OCI-LY1 (cell line): ENCODE data around the gene MAPK10.

Source experiments
- CTCF ChIP-seq: fragments of 200-600 bp; sonication (generic), shearing (Covaris generic); IDR thresholded peaks from 2 replicates; pipeline ENCODE4 v1.5.1; 2017; ENCODE audit warnings: mild to moderate bottlenecking, antibody characterized with exemption, low read length, moderate library complexity, mixed read lengths
- EZH2 ChIP-seq: fragments of 200-600 bp; sonication (generic), shearing (Covaris generic); IDR thresholded peaks from 2 replicates; pipeline ENCODE4 v1.8.0; 2017; ENCODE audit warnings: borderline replicate concordance, mixed run types, mild to moderate bottlenecking, antibody characterized with exemption, low read length, moderate library complexity, mixed read lengths

DNA sequence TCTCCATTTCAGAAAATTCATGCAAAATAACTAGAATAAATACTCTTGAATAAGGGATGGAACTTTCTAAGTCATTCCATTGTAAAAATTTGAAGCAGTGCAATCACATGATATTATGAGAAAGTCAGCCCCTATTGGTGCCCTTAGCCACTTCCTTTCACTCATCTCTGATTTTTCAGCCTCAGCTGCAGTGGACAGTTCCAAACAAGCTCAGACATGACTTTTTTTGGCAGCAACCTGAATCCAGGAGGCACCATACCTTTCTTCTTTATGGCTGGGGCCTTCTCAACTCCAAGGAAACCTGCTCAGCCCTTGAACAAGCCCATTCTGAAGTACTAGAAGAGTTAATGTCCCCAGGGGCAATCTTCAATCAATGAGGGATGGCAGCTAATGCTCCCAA lies 40.5 kb downstream of the MAPK10 start:
- no peak for TF ChIP-seq CTCF
- TF ChIP-seq EZH2: no peak
